ENCODE data around the gene NAGK. TPM values are rescaled to one million over a fixed set of nuclear protein-coding genes. Genes with fewer than 3 reads are reported as not detected.

NAGK gene
- total RNA-seq, 1 experiment from 2014 or later: 58.9 TPM

GRCh38 chr2:71071681-71072398 lies 3.4 kb downstream of the NAGK start:
- DNase-seq (ENCODE audit: low spot score): peak; percentile 23
- TF ChIP-seq, protein P1, sequence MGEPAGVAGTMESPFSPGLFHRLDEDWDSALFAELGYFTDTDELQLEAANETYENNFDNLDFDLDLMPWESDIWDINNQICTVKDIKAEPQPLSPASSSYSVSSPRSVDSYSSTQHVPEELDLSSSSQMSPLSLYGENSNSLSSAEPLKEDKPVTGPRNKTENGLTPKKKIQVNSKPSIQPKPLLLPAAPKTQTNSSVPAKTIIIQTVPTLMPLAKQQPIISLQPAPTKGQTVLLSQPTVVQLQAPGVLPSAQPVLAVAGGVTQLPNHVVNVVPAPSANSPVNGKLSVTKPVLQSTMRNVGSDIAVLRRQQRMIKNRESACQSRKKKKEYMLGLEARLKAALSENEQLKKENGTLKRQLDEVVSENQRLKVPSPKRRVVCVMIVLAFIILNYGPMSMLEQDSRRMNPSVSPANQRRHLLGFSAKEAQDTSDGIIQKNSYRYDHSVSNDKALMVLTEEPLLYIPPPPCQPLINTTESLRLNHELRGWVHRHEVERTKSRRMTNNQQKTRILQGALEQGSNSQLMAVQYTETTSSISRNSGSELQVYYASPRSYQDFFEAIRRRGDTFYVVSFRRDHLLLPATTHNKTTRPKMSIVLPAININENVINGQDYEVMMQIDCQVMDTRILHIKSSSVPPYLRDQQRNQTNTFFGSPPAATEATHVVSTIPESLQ (CRISPR knock-in tag; IDR thresholded peaks at IDR 0.05): no peak
- TF ChIP-seq SMAD4 (CRISPR knock-in tag; IDR thresholded peaks at IDR 0.05) (no peak), ERG (CRISPR knock-in tag; IDR thresholded peaks at IDR 0.05) (no peak), HMGA2 (CRISPR knock-in tag; IDR thresholded peaks at IDR 0.05) (no peak), AR (CRISPR knock-in tag; IDR thresholded peaks at IDR 0.05) (no peak), NFATC4 (CRISPR knock-in tag; IDR thresholded peaks at IDR 0.05) (no peak), CTCF (IDR thresholded peaks at IDR 0.05) (no peak)
- TF ChIP-seq, protein P2, sequence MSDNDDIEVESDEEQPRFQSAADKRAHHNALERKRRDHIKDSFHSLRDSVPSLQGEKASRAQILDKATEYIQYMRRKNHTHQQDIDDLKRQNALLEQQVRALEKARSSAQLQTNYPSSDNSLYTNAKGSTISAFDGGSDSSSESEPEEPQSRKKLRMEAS (CRISPR knock-in tag; IDR thresholded peaks at IDR 0.05): no peak
- Mint-ChIP-seq H3K4me3 (no peak overlapping the region), H3K9me3 (no peaks in the 10 kb centered on the region), H3K27me3 (ENCODE audit: low read depth) (no peaks in the 10 kb centered on the region), H3K36me3 (peaks cover 34% of the 10 kb centered on the region), H3K4me1 (peaks cover 32% of the 10 kb centered on the region), H3K27ac (peak overlapping the region; percentile 81; the same call in 1 of the 2 replicates)
- CTCF ChIA-PET: interaction anchor here (0.8 to 6.8 kb wide), 6 partner anchors 10 to 114 kb away, joined by 3 to 56 read pairs (median 32); no protein-coding TSS in a partner anchor
- ATAC-seq: no peak
- POLR2A ChIA-PET: no interaction called here

GRCh38 chr2:71072492-71072891 lies 4.0 kb downstream of the NAGK start:
- no peaks in the 10 kb centered on the region for H3K9me3 Mint-ChIP-seq
- no peak overlapping the region for H3K4me3 Mint-ChIP-seq
- DNase-seq (ENCODE audit: low spot score) (no peak), ATAC-seq (no peak)
- peaks cover 40% of the 10 kb centered on the region for H3K36me3 Mint-ChIP-seq
- H3K27ac Mint-ChIP-seq: no peak overlapping the region
- ChIA-PET POLR2A (no interaction called here), CTCF (interaction anchor here (0.6 to 6.8 kb wide), 5 partner anchors 10 to 88 kb away, joined by 3 to 56 read pairs (median 29); no protein-coding TSS in a partner anchor)
- H3K4me1 Mint-ChIP-seq: peaks cover 32% of the 10 kb centered on the region
- no peaks in the 10 kb centered on the region for H3K27me3 Mint-ChIP-seq (ENCODE audit: low read depth)
- TF ChIP-seq NR3C1 (CRISPR knock-in tag; conservative IDR thresholded peaks at IDR 0.05; ENCODE audit: low read depth) (no peak), OVOL2 (CRISPR knock-in tag; IDR thresholded peaks at IDR 0.05; ENCODE audit: borderline replicate concordance) (no peak), SMAD4 (CRISPR knock-in tag; IDR thresholded peaks at IDR 0.05) (no peak), ZNF532 (CRISPR knock-in tag; IDR thresholded peaks at IDR 0.05; ENCODE audit: borderline replicate concordance) (no peak), EMX1 (CRISPR knock-in tag; IDR thresholded peaks at IDR 0.05) (no peak), ZNF281 (CRISPR knock-in tag; IDR thresholded peaks at IDR 0.05) (no peak), NR1H2 (CRISPR knock-in tag; IDR thresholded peaks at IDR 0.05) (no peak), TCF7 (CRISPR knock-in tag; IDR thresholded peaks at IDR 0.05; ENCODE audit: low read depth) (no peak), ATF3 (CRISPR knock-in tag; conservative IDR thresholded peaks at IDR 0.05) (no peak)
- TF ChIP-seq, protein P3, sequence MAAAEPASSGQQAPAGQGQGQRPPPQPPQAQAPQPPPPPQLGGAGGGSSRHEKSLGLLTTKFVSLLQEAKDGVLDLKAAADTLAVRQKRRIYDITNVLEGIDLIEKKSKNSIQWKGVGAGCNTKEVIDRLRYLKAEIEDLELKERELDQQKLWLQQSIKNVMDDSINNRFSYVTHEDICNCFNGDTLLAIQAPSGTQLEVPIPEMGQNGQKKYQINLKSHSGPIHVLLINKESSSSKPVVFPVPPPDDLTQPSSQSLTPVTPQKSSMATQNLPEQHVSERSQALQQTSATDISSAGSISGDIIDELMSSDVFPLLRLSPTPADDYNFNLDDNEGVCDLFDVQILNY (CRISPR knock-in tag; IDR thresholded peaks at IDR 0.05): no peak
